WI38 (cell line): ENCODE results near the gene PDE4A.

Experiments used
- H3K4me3 ChIP-seq: 2 replicates; pipeline ENCODE4 v1.5.1; 2011; ENCODE audit warnings: low read depth, mild to moderate bottlenecking, control low read depth, low read length
- CTCF ChIP-seq: IDR thresholded peaks from 2 replicates; pipeline ENCODE4 v1.5.1; 2012; ENCODE audit warnings: low read depth, mild to moderate bottlenecking, control low read depth, low read length

The PDE4A gene

GRCh38 chr19:10416380-10417257, 3.7 kb upstream of the PDE4A start:
- peak; percentile 79 for TF ChIP-seq CTCF
- H3K4me3 ChIP-seq = peak overlapping the region; percentile 74

GRCh38 chr19:10417541-10418234, 2.6 kb upstream of the PDE4A start:
- H3K4me3 ChIP-seq = no peak overlapping the region
- no peak for TF ChIP-seq CTCF

DNA sequence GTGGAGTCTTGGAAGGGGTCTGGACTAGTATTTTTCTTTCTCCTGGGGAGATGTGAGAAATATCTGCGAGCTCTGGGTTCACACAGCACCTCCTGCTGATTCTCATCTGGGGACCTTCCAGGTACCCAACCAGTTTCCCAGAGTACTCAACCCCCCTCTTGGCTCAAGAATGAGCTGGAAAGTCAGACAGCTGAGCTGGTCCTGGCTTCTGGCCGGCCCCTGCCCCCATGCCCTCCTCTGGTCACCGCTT, 2.2 kb upstream of the PDE4A start:
- TF ChIP-seq CTCF = no peak
- H3K4me3 ChIP-seq = no peak overlapping the region

DNA sequence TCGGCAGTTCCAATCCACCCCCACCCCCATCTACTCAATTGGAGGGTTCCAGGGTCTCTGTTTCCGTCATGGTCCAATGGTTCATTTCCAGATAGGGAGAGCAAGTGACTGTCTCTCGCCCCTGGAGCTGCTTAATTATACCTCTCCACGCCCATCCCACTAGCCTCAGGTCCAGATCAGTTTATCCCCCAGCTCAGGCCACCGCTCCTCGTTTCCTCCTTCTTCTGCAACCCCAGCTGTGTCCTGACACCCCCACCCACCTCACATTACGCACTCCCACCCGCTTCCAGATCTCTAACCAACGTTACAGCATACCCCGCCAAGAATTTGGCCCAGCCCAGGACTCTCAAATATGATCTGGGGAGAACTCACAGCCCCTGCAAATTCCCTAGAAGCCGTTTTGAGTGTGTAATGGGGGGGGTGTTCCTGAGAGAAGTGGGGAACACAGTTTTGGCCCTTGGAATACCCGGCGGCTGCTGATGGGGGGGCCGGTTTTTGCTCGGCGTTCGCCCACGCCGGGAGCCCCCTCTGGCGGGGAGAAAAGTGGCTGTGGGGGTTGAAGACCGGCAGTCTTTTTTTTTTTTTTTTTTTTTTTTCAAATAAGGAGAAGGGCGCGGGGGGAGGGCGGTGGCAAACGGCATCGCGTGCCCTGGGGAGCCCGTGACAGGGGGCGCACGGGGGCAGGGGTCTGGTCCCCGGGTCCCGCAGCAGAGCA, 1.7 kb upstream of the PDE4A start:
- peak; percentile 15; the same call in 1 of the 2 replicates for TF ChIP-seq CTCF

DNA sequence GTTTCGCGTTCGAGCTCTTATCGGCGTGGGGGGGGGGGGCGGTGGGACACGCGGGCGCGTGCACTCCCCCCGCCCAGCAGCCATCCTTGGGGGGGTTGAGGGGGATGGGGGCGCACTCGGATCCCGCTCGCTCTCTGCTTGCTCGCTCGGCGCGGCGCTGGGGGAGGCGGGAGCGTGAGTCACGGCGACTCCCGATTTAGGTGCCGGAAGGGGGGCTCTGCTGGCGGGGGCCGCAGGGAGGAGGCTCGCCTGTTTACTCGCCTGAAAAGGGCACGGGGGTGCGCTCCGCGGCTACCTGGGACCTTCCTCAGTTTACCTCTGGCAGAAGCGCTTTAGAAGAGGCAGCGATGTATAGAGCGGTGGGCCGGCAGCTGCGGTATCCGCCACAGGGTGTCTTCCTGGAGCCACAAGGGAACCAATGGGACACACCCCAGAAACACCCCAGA, 1.1 kb upstream of the PDE4A start:
- H3K4me3 ChIP-seq = peak overlapping the region; percentile 55
- no peak for TF ChIP-seq CTCF

More for the DNA sequence above, 1.7 kb upstream of the PDE4A start:
- peak overlapping the region; percentile 55 for H3K4me3 ChIP-seq

DNA sequence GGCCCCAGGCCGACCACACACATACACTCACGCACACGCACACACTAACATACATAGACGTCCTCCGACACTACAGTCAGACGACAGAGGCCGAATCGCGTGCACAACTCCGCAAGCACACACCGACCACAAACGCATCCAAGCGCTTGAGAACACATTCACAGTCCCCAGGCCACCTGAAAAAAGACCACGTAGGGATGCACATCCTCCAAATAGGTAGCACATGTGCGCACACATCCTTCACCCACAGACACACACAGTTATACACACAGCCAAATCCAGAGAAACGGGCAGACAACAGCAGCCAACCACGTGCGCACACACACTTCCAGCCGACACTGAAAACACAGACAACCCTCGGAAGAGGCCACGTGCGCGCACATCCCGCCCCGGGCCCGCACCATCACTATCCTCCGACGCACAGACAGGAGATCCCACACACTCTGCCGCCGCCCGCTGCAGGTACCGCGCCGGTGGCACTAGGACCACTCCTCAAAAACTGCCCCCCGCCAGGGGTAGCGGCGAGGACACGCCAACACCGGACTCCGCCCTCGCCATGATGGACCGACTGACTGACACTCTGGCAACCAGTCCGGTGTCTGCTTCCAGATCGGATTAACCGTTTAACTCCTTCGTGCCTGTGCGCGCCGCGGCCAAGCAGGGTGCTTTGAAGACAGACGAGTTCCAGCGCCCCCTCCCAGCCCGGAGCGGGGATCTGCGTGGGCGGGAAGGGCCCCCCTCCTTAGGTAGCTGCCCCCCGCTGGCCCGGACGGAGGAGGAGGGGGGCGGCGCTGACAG, 493 bp upstream of the PDE4A start:
- H3K4me3 ChIP-seq = peak overlapping the region; percentile 55
- no peak for TF ChIP-seq CTCF
